HG03097 (cell line): ENCODE data around the gene DCLK3.

Experiments used
- ATAC-seq: cut with Tn5 transposase; IDR thresholded peaks from one replicate; pipeline ENCODE4 v1.9.1; 2021; ENCODE audit not compliant: unreplicated experiment, low FRiP score

Gene DCLK3

DNA sequence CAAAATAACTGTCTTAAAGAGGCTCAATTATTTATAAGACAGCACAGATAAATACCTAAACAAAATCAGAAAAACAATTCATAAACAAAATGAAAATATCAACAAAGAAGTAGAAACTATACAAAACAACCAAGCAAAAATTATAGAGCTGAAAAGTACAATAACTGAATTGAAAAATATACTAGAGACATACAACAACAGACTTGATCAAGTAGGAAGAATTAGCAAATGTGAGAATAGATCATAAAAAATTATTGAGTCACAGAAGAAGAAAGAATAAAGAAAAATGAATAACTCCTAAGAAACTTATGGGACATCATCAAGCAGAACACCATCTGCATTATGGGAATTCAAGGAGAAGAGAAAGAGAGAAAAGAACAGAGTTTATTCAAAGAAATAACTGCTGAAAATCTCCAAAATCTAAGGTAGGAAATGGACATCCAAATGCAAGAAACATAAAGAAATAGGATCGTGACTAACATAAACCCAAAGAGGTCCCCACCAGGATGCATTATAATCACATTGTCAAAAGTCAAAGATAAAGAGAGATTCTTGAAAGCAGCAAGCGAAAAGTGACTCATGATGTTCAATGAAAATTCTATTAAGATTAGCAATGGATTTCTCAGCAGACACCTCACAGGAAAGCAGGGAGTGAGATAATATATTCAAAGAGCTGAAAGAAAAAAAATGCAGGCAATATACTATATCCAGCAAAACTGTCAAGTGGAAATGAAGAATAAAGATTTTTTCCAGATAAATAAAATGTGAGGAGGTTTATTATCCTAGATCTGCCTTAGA, 85.9 kb downstream of the DCLK3 start:
- no peak for ATAC-seq

DNA sequence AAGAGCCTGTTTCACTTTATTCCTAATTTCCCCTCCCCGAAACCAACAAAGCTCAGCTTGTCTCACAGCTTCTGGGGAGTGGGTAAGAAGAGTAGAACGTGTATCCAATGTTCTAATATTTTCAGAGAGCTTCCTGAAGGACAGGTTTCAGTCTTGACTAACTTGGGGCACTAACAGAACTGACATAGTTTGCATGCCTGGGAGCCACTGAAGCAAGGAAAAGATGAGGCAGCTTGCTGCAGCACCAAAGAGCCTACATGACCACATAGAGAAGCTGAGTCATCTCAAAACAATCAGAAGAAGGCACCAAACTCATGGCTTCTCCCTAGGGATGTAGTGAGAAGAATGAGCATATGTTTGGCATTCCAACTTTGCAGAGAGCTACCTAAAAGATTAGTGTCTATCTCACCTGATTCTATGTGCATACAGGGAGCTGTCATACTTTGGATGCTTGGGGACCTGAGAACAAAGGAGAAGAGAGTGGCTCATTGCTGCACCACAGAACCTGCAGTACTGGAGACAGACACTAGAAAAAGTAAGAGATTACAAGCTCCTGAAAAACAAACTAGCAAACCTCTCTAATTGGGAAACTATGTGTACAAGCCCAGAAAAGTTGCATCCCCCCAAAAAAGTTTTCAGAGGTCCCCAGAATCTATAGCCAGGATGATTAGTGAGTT, 86.9 kb downstream of the DCLK3 start:
- peak; percentile 73 for ATAC-seq

DNA sequence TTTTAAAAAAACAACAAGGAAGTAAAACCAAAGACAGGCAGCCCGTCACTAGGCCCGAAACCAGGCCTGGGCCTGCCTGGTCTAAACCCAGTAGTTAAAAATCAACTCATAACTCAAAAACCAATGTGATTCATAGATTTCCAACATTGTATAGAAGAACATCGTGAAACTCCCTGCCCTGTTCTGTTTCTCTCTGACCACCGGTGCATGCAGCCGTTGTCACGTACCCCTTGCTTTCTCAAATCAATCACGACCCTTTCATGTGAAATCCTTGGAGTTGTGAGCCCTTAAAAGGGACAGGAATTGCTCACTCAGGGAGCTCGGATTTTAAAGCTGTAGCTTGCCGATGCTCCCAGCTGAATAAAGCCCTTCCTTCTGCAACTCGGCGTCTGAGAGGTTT, 89.5 kb downstream of the DCLK3 start:
- no peak for ATAC-seq

DNA sequence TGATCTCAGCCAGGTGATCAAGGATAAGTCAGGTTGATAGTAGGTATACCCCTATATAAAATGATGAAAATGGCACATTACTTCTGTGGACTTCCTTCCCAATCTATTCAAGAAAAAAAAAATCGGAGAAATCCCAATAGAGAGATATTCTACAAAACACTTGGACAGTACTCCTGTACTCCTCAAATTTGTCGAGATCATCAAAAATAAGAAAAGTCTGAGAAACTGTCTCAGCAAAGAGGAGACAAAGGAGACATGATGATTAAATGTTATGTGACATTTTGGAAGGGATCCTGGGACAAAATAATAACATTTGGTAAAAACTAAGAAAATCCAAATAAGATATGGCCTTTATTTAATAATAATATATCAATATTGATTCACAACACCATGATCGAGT, 94.6 kb downstream of the DCLK3 start:
- no peak for ATAC-seq

DNA sequence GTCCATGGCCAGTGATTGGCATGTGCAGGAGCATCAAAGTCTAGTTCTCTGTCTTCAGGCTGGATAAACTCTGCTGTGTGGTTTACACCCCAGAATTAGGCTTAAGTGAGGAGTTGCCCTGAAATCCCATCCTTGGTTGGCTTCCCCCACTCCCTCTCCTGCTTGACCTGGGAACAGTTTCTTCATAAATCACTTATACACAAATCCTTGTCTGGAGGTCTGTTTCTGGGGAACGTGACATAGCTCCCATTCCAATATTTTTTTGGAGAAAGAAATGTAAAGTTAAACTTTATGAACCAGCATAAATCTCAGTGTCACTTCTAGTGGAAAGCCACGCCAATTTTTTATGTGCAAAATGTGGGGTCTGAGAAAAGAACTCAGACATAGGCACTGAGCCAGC, 98.2 kb downstream of the DCLK3 start:
- no peak for ATAC-seq

DNA sequence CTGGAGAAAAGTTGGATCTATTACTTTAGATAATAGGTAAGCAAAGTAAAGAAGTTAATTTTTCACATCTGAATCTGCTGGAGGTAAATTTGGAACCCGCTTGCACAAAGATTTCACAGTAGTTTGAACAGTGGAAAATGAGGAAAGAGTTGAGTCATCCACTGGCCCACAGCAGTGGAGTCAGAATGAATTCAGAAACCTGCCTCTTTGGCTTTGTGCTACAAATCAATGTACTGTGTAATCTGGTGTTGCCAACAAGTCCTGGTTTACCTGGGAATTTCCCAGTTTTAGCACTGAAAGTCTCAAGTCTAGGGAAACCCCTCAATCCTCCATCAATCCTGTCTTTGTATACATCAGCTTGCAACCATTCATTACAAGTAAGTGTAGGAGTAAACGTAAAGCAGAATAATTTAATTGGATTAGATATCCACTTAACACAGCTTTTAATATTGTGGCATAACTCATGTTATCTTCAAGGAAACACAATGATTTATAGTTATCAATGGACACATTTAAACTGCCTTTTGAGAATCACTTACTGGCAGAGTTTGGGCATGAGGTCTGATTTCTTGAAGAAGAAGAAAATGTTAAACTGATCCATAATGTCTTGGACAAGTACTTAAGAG, 100.6 kb downstream of the DCLK3 start:
- peak; percentile 69 for ATAC-seq

DNA sequence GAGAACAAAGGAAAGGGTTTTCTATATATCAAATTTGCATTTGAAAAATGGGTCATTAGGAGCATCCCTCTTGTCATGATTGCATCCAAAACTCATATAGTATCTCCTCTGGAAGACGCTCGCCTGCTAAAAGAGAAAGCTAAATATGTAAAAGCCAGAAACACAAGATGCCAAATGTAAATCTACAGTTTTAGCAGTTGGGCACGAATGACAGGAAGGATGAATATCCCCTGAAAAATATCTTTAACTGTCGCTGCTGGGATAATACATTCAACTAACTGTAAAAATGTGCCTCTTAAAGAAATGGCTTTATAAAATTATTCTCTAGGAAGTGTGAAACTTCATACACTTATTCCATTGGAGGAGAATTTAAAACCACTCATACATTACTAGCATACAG, 101.7 kb downstream of the DCLK3 start:
- ATAC-seq = no peak
